Karpas-422 (cell line): ENCODE data around the gene OGN. TPM values are rescaled to one million over a fixed set of nuclear protein-coding genes. Genes with fewer than 3 reads are reported as not detected.
A peak's percentile ranks its signal among the peaks of the same experiment; 100 is the strongest.

Experiments
- DNase-seq: peaks from one replicate; pipeline ENCODE4 v3.0.0-alpha.2; 2015
- H2AFZ ChIP-seq: fragments of 200-600 bp; sonication (generic); 2 replicates; pipeline ENCODE4 v1.6.1; 2014; ENCODE audit warnings: antibody characterized with exemption, low read length, mixed read lengths
- H3K27ac ChIP-seq: fragments of 200-600 bp; sonication (generic); 2 replicates; pipeline ENCODE4 v1.5.1; 2014; ENCODE audit warnings: mild to moderate bottlenecking, low read length, moderate library complexity
- H3K27me3 ChIP-seq: fragments of 200-600 bp; sonication (generic); 2 replicates; pipeline ENCODE4 v1.6.1; 2014; ENCODE audit warnings: low read length, mixed read lengths
- H3K36me3 ChIP-seq: fragments of 200-600 bp; sonication (generic); 2 replicates; pipeline ENCODE4 v1.6.1; 2014; ENCODE audit warnings: low read length, mixed read lengths; ENCODE audit not compliant: insufficient read depth
- H3K4me1 ChIP-seq: fragments of 200-600 bp; sonication (generic); 2 replicates; pipeline ENCODE4 v1.6.1; 2014; ENCODE audit warnings: mild to moderate bottlenecking, low read length, mixed read lengths
- H3K4me2 ChIP-seq: fragments of 200-600 bp; sonication (generic); 2 replicates; pipeline ENCODE4 v1.6.1; 2014; ENCODE audit warnings: low read length, low read depth, mild to moderate bottlenecking; ENCODE audit not compliant: poor library complexity, severe bottlenecking
- H3K4me3 ChIP-seq: fragments of 200-600 bp; sonication (generic); 2 replicates; pipeline ENCODE4 v1.5.1; 2014; ENCODE audit warnings: mild to moderate bottlenecking, antibody characterized with exemption, low read length, mixed read lengths
- H3K79me2 ChIP-seq: fragments of 200-600 bp; sonication (generic); 2 replicates; pipeline ENCODE4 v1.6.1; 2014; ENCODE audit warnings: mild to moderate bottlenecking, low read length, mixed read lengths
- H3K9ac ChIP-seq: fragments of 200-600 bp; sonication (generic); 2 replicates; pipeline ENCODE4 v1.6.0; 2014; ENCODE audit warnings: low read length
- H3K9me2 ChIP-seq: fragments of 200-600 bp; sonication (generic), shearing (Covaris generic); replicated peaks from 2 replicates; pipeline ENCODE4 v1.6.0; 2014; ENCODE audit warnings: mild to moderate bottlenecking, low read length, moderate library complexity; ENCODE audit not compliant: insufficient read depth
- H3K9me3 ChIP-seq: fragments of 300-700, 200-600 bp; sonication (generic); 2 replicates; pipeline ENCODE4 v1.6.1; 2014; ENCODE audit warnings: low read length, mixed read lengths
- H4K20me1 ChIP-seq: fragments of 200-600 bp; sonication (generic); 2 replicates; pipeline ENCODE4 v1.6.1; 2014; ENCODE audit warnings: mild to moderate bottlenecking, antibody characterized with exemption, low read length, low read depth; ENCODE audit not compliant: insufficient read depth
- total RNA-seq: library from RNA; depleted of rRNA; stranded (reverse); fragments of >200 nt; shearing (Covaris generic); gene quantifications from 2 replicates; pipeline ENCODE4 v1.2.3, GENCODE V29; 2014; ENCODE audit warnings: low replicate concordance; rRNA removed

OGN gene
- total RNA-seq, 1 experiment from 2014 or later, result 16.4 TPM

- no peaks in the 10 kb centered on the region for H3K9me2 ChIP-seq
- H3K27me3 ChIP-seq, result no peaks in the 10 kb centered on the region
- H3K4me1 ChIP-seq, result no peaks in the 10 kb centered on the region
- no peak overlapping the region for H3K4me2 ChIP-seq
- no peak overlapping the region for H3K27ac ChIP-seq
- H4K20me1 ChIP-seq, result no peaks in the 10 kb centered on the region
- H3K4me3 ChIP-seq, result no peak overlapping the region
- no peaks in the 10 kb centered on the region for H3K9me3 ChIP-seq
- no peak overlapping the region for H3K9ac ChIP-seq
- peaks cover 13% of the 10 kb centered on the region for H3K79me2 ChIP-seq
- H2AFZ ChIP-seq, result no peak overlapping the region
- no peak for DNase-seq
- H3K36me3 ChIP-seq, result peaks cover 35% of the 10 kb centered on the region
These were observed 53.6 kb downstream of the OGN start for GRCh38 chr9:92350740-92351133.

GRCh38 chr9:92349771-92350739, 54.3 kb downstream of the OGN start:
- H3K9me2 ChIP-seq, result no peaks in the 10 kb centered on the region
- H3K9ac ChIP-seq, result no peak overlapping the region
- DNase-seq, result no peak
- H3K27ac ChIP-seq, result no peak overlapping the region
- H3K4me3 ChIP-seq, result no peak overlapping the region
- no peak overlapping the region for H2AFZ ChIP-seq
- H3K4me2 ChIP-seq, result no peak overlapping the region
- H3K36me3 ChIP-seq, result peaks cover 35% of the 10 kb centered on the region
- H4K20me1 ChIP-seq, result no peaks in the 10 kb centered on the region
- peaks cover 13% of the 10 kb centered on the region for H3K79me2 ChIP-seq
- no peaks in the 10 kb centered on the region for H3K4me1 ChIP-seq
- no peaks in the 10 kb centered on the region for H3K27me3 ChIP-seq
- no peaks in the 10 kb centered on the region for H3K9me3 ChIP-seq

- H3K27me3 ChIP-seq, result no peaks in the 10 kb centered on the region
- no peaks in the 10 kb centered on the region for H3K4me1 ChIP-seq
- peaks cover 22% of the 10 kb centered on the region for H3K79me2 ChIP-seq
- H3K27ac ChIP-seq, result no peak overlapping the region
- H3K9me2 ChIP-seq, result no peaks in the 10 kb centered on the region
- peak; percentile 11 for DNase-seq
- H3K4me2 ChIP-seq, result no peak overlapping the region
- H3K4me3 ChIP-seq, result no peak overlapping the region
- no peak overlapping the region for H2AFZ ChIP-seq
- peaks cover 22% of the 10 kb centered on the region for H3K36me3 ChIP-seq
- H3K9ac ChIP-seq, result no peak overlapping the region
- no peaks in the 10 kb centered on the region for H3K9me3 ChIP-seq
- H4K20me1 ChIP-seq, result no peaks in the 10 kb centered on the region
These were observed 58.8 kb downstream of the OGN start for GRCh38 chr9:92345582-92345981.

- no peak overlapping the region for H3K4me3 ChIP-seq
- H3K9me3 ChIP-seq, result no peaks in the 10 kb centered on the region; the same call in 1 of the 2 replicates
- H4K20me1 ChIP-seq, result no peaks in the 10 kb centered on the region
- H3K4me1 ChIP-seq, result no peaks in the 10 kb centered on the region
- H3K9ac ChIP-seq, result no peak overlapping the region
- H3K36me3 ChIP-seq, result peaks cover 42% of the 10 kb centered on the region
- peak; percentile 49 for DNase-seq
- H2AFZ ChIP-seq, result no peak overlapping the region
- no peaks in the 10 kb centered on the region for H3K9me2 ChIP-seq
- H3K27ac ChIP-seq, result no peak overlapping the region
- H3K4me2 ChIP-seq, result no peak overlapping the region
- peaks cover 12% of the 10 kb centered on the region for H3K79me2 ChIP-seq
- H3K27me3 ChIP-seq, result no peaks in the 10 kb centered on the region
These were observed 61.4 kb downstream of the OGN start for GRCh38 chr9:92342825-92343488.

- no peak for DNase-seq
- no peak overlapping the region for H3K27ac ChIP-seq
- H3K4me2 ChIP-seq, result no peak overlapping the region
- H4K20me1 ChIP-seq, result no peaks in the 10 kb centered on the region
- H3K4me3 ChIP-seq, result no peak overlapping the region
- no peaks in the 10 kb centered on the region for H3K27me3 ChIP-seq
- H3K36me3 ChIP-seq, result peaks cover 47% of the 10 kb centered on the region
- no peaks in the 10 kb centered on the region; the same call in 1 of the 2 replicates for H3K9me3 ChIP-seq
- no peaks in the 10 kb centered on the region for H3K9me2 ChIP-seq
- no peak overlapping the region for H3K9ac ChIP-seq
- peaks cover 10% of the 10 kb centered on the region for H3K79me2 ChIP-seq
- no peaks in the 10 kb centered on the region for H3K4me1 ChIP-seq
- H2AFZ ChIP-seq, result no peak overlapping the region
These were observed 62.8 kb downstream of the OGN start for GRCh38 chr9:92341578-92341977.

GRCh38 chr9:92333282-92333634, 71.1 kb downstream of the OGN start:
- H3K4me2 ChIP-seq, result no peak overlapping the region
- no peak overlapping the region for H2AFZ ChIP-seq
- peaks cover 56% of the 10 kb centered on the region for H3K79me2 ChIP-seq
- no peaks in the 10 kb centered on the region for H3K27me3 ChIP-seq
- H3K9ac ChIP-seq, result no peak overlapping the region
- no peak overlapping the region for H3K27ac ChIP-seq
- H3K36me3 ChIP-seq, result peaks cover 47% of the 10 kb centered on the region
- peaks cover 5% of the 10 kb centered on the region for H3K4me1 ChIP-seq
- H3K4me3 ChIP-seq, result no peak overlapping the region
- no peak for DNase-seq
- H3K9me2 ChIP-seq, result no peaks in the 10 kb centered on the region
- H4K20me1 ChIP-seq, result no peaks in the 10 kb centered on the region
- no peaks in the 10 kb centered on the region for H3K9me3 ChIP-seq

Other genes starting within 250 kb of the OGN start
- 247 and 401 TPM in 2 replicates for gene IARS1, start 110.9 kb downstream of the OGN start, total RNA-seq
- gene NOL8, start 79.2 kb downstream of the OGN start, total RNA-seq, result 47.2 and 53.4 TPM in 2 replicates
- gene CENPP, start 78.6 kb downstream of the OGN start, total RNA-seq, result 11.0 and 12.6 TPM in 2 replicates
- gene OMD, start 19.9 kb upstream of the OGN start, total RNA-seq, result not detected in 2 replicates
- not detected in 2 replicates for gene ASPN, start 77.9 kb upstream of the OGN start, total RNA-seq
- gene ECM2, start 131.4 kb upstream of the OGN start, total RNA-seq, result 0.11 TPM in 1 of 2 replicates, not detected in the other